WI38 (cell line): ENCODE data around the gene GAD1.

Experiments
- H3K4me3 ChIP-seq: 2 replicates; pipeline ENCODE4 v1.5.1; 2011; ENCODE audit warnings: low read depth, mild to moderate bottlenecking, control low read depth, low read length
- TF ChIP-seq, protein P1 (sequence below): IDR thresholded peaks from 2 replicates; pipeline ENCODE4 v1.5.1; 2012; ENCODE audit warnings: low read depth, mild to moderate bottlenecking, control low read depth, low read length

GAD1 gene

GRCh38 chr2:170869036-170869435 is 52.3 kb downstream of the GAD1 start:
- H3K4me3 ChIP-seq = no peak overlapping the region
- TF ChIP-seq, protein P1, sequence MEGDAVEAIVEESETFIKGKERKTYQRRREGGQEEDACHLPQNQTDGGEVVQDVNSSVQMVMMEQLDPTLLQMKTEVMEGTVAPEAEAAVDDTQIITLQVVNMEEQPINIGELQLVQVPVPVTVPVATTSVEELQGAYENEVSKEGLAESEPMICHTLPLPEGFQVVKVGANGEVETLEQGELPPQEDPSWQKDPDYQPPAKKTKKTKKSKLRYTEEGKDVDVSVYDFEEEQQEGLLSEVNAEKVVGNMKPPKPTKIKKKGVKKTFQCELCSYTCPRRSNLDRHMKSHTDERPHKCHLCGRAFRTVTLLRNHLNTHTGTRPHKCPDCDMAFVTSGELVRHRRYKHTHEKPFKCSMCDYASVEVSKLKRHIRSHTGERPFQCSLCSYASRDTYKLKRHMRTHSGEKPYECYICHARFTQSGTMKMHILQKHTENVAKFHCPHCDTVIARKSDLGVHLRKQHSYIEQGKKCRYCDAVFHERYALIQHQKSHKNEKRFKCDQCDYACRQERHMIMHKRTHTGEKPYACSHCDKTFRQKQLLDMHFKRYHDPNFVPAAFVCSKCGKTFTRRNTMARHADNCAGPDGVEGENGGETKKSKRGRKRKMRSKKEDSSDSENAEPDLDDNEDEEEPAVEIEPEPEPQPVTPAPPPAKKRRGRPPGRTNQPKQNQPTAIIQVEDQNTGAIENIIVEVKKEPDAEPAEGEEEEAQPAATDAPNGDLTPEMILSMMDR = no peak

GRCh38 chr2:170869461-170869860 is 52.8 kb downstream of the GAD1 start:
- no peak overlapping the region for H3K4me3 ChIP-seq
- TF ChIP-seq, protein P1 = no peak

DNA sequence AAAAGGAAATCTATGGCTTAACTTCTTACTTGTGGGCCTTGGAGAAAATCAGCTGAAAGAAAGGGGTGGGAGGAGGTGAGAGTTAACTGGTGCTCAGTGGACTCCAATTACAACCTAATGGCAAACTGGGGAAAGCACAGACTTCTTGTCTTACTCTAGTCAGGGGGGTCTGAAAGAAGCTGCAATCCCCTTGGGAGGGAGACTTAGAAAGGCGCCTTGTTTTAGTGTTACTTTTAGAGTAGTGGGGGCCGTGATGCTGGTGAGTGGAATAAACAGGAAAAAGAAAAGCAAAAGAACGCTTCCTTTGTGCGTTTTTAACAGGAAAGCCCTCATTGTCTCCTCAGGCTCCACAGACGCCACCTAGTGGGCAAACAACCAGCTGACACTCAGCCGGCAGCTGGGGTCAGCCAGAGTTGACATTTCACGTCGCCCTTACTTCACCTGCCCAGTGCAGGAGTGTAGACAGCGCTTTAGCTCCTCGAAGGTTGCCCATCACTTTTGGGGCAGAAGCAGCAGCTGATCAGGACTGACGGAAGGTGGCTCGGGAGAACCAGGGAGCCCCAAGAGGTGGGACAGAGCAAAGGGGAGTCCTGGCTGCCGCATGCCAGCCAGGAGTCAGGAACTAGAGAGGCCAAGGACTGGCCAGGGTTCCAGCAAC is 56.5 kb downstream of the GAD1 start:
- H3K4me3 ChIP-seq = peak overlapping the region; percentile 30; the same call in 1 of the 2 replicates
- TF ChIP-seq, protein P1 = peak; percentile 89

- H3K4me3 ChIP-seq = no peak overlapping the region
- TF ChIP-seq, protein P1 = no peak
Measured at GRCh38 chr2:170878066-170878465, 61.4 kb downstream of the GAD1 start.

- TF ChIP-seq, protein P1 = no peak
- no peak overlapping the region for H3K4me3 ChIP-seq
Measured at GRCh38 chr2:170878505-170878904, 61.8 kb downstream of the GAD1 start.

- H3K4me3 ChIP-seq = no peak overlapping the region
- TF ChIP-seq, protein P1 = no peak
Measured at GRCh38 chr2:170881840-170882239, 65.2 kb downstream of the GAD1 start.

DNA sequence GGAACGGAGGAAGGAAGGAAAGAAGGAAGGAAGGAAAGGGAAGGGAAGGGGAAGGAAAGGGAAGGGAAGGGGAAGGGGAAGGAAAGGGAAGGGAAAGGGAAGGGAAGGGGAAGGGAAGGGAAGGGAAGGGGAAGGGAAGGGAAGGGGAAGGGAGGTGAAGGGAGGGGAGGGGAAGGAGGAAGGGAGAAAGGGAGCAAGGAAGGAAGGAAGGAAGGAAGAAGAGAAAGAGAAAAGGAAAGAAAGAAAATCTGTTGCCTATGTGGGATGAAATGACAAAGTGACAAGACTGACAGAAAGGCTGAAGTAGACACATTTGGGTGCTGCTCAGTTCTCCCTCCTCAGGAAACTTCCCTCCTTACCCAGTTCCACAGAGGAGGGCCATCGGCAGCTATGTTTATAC is 66.1 kb downstream of the GAD1 start:
- no peak overlapping the region for H3K4me3 ChIP-seq
- TF ChIP-seq, protein P1 = no peak
